ENCODE data around the gene MRPS11. TPM values are rescaled to one million over a fixed set of nuclear protein-coding genes. Genes with fewer than 3 reads are reported as not detected.

Gene MRPS11
- total and polyA plus RNA-seq, 10 of the 15 experiments (the other 5 are each of a cell fraction or from before 2014, with no cell fraction given), result 37.1 to 148 (median 68.7) TPM

DNA sequence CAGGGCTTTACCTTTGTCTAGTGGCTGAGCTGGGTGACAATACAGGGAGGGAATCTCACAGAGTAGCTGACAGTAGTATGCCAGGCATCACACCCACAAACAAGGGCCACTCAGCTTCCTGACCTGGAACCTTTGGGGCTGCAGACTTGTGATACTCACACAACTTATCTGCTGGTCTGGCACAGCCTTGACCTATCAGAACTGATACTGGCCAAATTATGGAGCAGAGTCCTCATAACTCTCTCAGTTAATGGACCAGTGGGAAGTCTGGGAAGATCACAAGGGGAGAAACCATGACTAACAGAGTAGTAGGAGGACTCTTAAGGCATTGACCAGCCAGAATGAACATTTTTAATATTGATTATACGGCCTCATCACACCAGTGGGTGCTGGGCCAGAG lies 19.8 kb upstream of the MRPS11 start (continued):
- TF ChIP-seq USF1 (IDR thresholded peaks at IDR 0.05; ENCODE audit: borderline replicate concordance, extremely low read length, insufficient read depth, low read depth, low read length) (no peak), RBBP5 (conservative IDR thresholded peaks at IDR 0.05) (no peak), ETV6 (conservative IDR thresholded peaks at IDR 0.05 in 1 of 2, IDR thresholded peaks at IDR 0.05 in 1 of 2; ENCODE audit: borderline replicate concordance in 1 of 2, low read depth in 1 of 2) (no peak), SPI1 (IDR thresholded peaks at IDR 0.05; ENCODE audit: borderline replicate concordance, insufficient read depth, low read depth, low read length) (no peak), MTA3 (IDR thresholded peaks at IDR 0.05; ENCODE audit: borderline replicate concordance, low read length) (no peak), EGR1 (IDR thresholded peaks at IDR 0.05; ENCODE audit: borderline replicate concordance in 1 of 2, low read depth in 2 of 2, low read length in 2 of 2) (no peak)

DNA sequence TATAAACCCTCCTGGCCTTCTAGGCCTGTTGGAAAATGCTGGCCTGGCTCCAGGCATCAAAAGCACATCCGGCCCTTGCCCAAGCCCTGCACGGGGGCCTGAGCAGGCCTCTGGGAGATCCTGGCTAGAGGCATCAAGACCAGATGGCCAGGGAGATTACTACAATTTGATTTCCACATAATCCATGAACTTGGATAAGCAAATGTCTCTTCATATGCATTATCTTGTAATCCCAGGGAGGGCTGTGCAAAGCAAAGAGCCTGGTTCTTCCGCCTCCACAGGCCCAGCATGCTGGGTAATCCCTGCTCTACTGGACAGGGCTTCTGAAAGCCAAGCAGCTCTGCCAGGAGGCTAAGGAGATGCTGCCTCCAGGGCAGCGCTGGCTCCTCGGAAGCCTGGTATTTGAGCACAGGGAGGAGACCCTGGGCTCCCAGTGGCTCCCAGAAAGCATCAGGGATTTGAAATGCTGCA lies 18.5 kb upstream of the MRPS11 start:
- no peak overlapping the region for H3K4me2 ChIP-seq (ENCODE audit: control insufficient read depth, insufficient read depth)
- no peak overlapping the region for H3K4me3 ChIP-seq
- DNase-seq (ENCODE audit: low read depth, low spot score) (no peak), FAIRE-seq (no peak), ATAC-seq (no peak)
- ChIA-PET SMC1A (ENCODE audit: uncharacterized antibody, unreplicated experiment) (no interaction called here), CTCF (interaction anchor here (1.3 to 1.5 kb wide), 2 partner anchors 12 to 179 kb away, joined by 3 to 5 read pairs; no protein-coding TSS in a partner anchor), RAD21 (ENCODE audit: unreplicated experiment) (interaction anchor here (1.0 kb wide), 1 partner anchor 47 kb away, joined by 3 read pairs; no protein-coding TSS in a partner anchor), POLR2A (no interaction called here)
- H3K9me3 ChIP-seq (replicated peaks; ENCODE audit: control insufficient read depth, insufficient read depth, low read length), result no peaks in the 10 kb centered on the region
- no peak overlapping the region for H2AFZ ChIP-seq (ENCODE audit: control insufficient read depth, low read depth, low read length)
- no peaks in the 10 kb centered on the region for H3K79me2 ChIP-seq (ENCODE audit: control insufficient read depth, insufficient read depth, low read length)
- H3K4me1 ChIP-seq (ENCODE audit: control insufficient read depth, insufficient read depth, low read length), result no peaks in the 10 kb centered on the region
- intact Hi-C loops (cut with micrococcal nuclease; ENCODE audit: unreplicated experiment) (no loop called here), in situ Hi-C loops (cut with MboI) (no loop called here)
- WGBS (ENCODE audit: insufficient coverage, insufficient replicate concordance, low lambda C conversion rate, missing lambda C conversion rate), result 67% methylated on average over 5 of the region's 5 CpGs
- H3K27me3 ChIP-seq (replicated peaks in 1 of 2; ENCODE audit: control insufficient read depth in 2 of 2, insufficient read depth in 2 of 2, low read length in 1 of 2), result no peaks in the 10 kb centered on the region
- H4K20me1 ChIP-seq (ENCODE audit: control insufficient read depth, insufficient read depth), result no peaks in the 10 kb centered on the region
- H3K9ac ChIP-seq (ENCODE audit: control insufficient read depth, insufficient read depth, low read length), result no peak overlapping the region
- H3K27ac ChIP-seq (ENCODE audit: control insufficient read depth, insufficient read depth), result no peak overlapping the region
- no TSS peak for BruUV-seq (replicated peaks)
- H3K36me3 ChIP-seq (ENCODE audit: control insufficient read depth in 2 of 2, insufficient read depth in 2 of 2, low read length in 1 of 2), result no peaks in the 10 kb centered on the region
- TF ChIP-seq FOXK2 (IDR thresholded peaks at IDR 0.05), result no peak
- no peak for TF ChIP-seq NBN (IDR thresholded peaks at IDR 0.05)
- TF ChIP-seq HCFC1 (IDR thresholded peaks at IDR 0.05; ENCODE audit: low read length), result no peak
- no peak for TF ChIP-seq CBX5 (IDR thresholded peaks at IDR 0.05; ENCODE audit: low read depth)
- TF ChIP-seq SMC3 (IDR thresholded peaks at IDR 0.05; ENCODE audit: borderline replicate concordance, low read length), result no peak
- TF ChIP-seq CBX3 (IDR thresholded peaks at IDR 0.05; ENCODE audit: borderline replicate concordance, low read depth), result no peak
- TF ChIP-seq ZSCAN29 (IDR thresholded peaks at IDR 0.05), result no peak
- TF ChIP-seq STAT1 (conservative IDR thresholded peaks at IDR 0.05), result no peak
- no peak for TF ChIP-seq EP300 (IDR thresholded peaks at IDR 0.05; ENCODE audit: borderline replicate concordance in 1 of 2, control insufficient read depth in 1 of 2, low read depth in 2 of 2, low read length in 2 of 2)
- no peak for TF ChIP-seq TCF3 (IDR thresholded peaks at IDR 0.05; ENCODE audit: borderline replicate concordance, insufficient read depth, low read depth, low read length)
- TF ChIP-seq ATF7 (IDR thresholded peaks at IDR 0.05; ENCODE audit: low read depth), result no peak
- TF ChIP-seq ELK1 (IDR thresholded peaks at IDR 0.05; ENCODE audit: low read depth, low read length), result no peak
- TF ChIP-seq, protein P1, sequence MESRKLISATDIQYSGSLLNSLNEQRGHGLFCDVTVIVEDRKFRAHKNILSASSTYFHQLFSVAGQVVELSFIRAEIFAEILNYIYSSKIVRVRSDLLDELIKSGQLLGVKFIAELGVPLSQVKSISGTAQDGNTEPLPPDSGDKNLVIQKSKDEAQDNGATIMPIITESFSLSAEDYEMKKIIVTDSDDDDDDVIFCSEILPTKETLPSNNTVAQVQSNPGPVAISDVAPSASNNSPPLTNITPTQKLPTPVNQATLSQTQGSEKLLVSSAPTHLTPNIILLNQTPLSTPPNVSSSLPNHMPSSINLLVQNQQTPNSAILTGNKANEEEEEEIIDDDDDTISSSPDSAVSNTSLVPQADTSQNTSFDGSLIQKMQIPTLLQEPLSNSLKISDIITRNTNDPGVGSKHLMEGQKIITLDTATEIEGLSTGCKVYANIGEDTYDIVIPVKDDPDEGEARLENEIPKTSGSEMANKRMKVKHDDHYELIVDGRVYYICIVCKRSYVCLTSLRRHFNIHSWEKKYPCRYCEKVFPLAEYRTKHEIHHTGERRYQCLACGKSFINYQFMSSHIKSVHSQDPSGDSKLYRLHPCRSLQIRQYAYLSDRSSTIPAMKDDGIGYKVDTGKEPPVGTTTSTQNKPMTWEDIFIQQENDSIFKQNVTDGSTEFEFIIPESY (IDR thresholded peaks at IDR 0.05), result no peak
- no peak for TF ChIP-seq HDAC2 (IDR thresholded peaks at IDR 0.05)
- TF ChIP-seq YBX1 (IDR thresholded peaks at IDR 0.05), result no peak
- TF ChIP-seq IRF4 (IDR thresholded peaks at IDR 0.05; ENCODE audit: low read depth, low read length), result no peak
